Measurements from ENCODE around the gene FTSJ1. TPM values are rescaled to one million over a fixed set of nuclear protein-coding genes. Genes with fewer than 3 reads are reported as not detected.
A peak's percentile ranks its signal among the peaks of the same experiment; 100 is the strongest.
"Not testable (repeated sequence)": the region's sequence is repeated elsewhere in the genome, so short reads cannot be mapped to it uniquely, and the experiment has no call there.

FTSJ1 gene
- total and polyA plus RNA-seq, 7 donors = 15.6 to 39.9 (median 26.9) TPM

- no peak for DNase-seq
- no peaks in the 10 kb centered on the region for H3K4me1 ChIP-seq
- peaks cover 0 to 7% (median 0%) of the 10 kb centered on the region in 4 donors for H3K36me3 ChIP-seq
- WGBS, 2 donors = 76 to 88% methylated on average over 5 of the region's 5 CpGs
- H3K4me3 ChIP-seq = no peak overlapping the region
- TF ChIP-seq CTCF (IDR thresholded peaks at IDR 0.05) (no peak), POLR2A (IDR thresholded peaks at IDR 0.05) (no peak), POLR2AphosphoS5 (IDR thresholded peaks at IDR 0.05) (no peak), EP300 (IDR thresholded peaks at IDR 0.05) (no peak)
- H3K9me3 ChIP-seq = no peaks in the 10 kb centered on the region
- no peaks in the 10 kb centered on the region for H3K27me3 ChIP-seq
- no peak overlapping the region for H3K27ac ChIP-seq
- intact Hi-C loops (cut with DNase I) = no loop called here
These were observed 41.0 kb downstream of the FTSJ1 start for GRCh38 chrX:48516987-48517386.

DNA sequence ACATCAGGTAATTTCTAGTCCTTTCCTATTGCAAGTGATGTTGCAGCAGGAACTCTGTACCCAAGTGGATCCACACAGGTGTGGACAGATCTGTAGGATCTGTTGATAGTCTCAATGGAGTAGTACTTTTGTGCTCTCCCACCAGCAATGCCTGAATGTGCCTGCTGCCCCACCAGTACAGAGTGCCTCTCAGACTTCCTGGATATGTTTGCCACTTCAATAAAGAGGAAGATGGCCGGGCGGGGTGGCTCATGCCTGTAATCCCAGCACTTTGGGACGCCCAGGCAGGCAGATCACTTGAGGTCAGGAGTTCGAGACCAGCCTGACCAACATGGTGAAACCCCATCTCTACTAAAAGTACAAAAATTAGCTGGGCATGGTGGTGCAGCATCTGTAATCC lies 43.5 kb downstream of the FTSJ1 start:
- H3K4me3 ChIP-seq; H3K36me3 ChIP-seq; DNase-seq; H3K9me3 ChIP-seq; H3K27ac ChIP-seq; intact Hi-C loops (cut with DNase I); H3K4me1 ChIP-seq; H3K27me3 ChIP-seq: not testable (repeated sequence)
- WGBS, 2 donors = 60 to 63% methylated on average over 4 of the region's 4 CpGs

DNA sequence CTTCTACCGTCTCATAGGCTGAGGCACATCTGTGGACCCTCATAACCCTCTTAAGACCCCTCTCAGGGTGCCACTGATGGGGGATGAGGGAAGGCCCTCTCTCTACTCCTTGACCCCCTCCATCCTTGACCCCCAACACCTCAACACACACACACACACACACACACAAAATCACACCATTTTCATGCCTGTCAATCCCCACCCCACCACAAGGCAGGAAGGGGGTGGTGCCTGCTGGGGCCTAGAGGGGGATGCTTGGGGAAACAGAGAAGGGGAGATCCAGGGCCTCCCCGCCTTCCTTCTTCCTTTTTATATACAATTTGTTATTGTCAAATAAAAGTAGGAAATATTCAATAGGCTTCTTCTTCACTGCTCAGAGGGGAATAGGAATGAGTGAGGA lies 44.5 kb downstream of the FTSJ1 start:
- H3K4me3 ChIP-seq = no peak overlapping the region
- peaks cover 0 to 7% (median 0%) of the 10 kb centered on the region in 4 donors for H3K36me3 ChIP-seq
- no peak for DNase-seq
- H3K9me3 ChIP-seq = no peaks in the 10 kb centered on the region
- H3K4me1 ChIP-seq = no peaks in the 10 kb centered on the region
- no peak for TF ChIP-seq POLR2AphosphoS5 (IDR thresholded peaks at IDR 0.05)
- TF ChIP-seq EP300 (IDR thresholded peaks at IDR 0.05) = no peak
- TF ChIP-seq CTCF (IDR thresholded peaks at IDR 0.05) = no peak
- TF ChIP-seq POLR2A (IDR thresholded peaks at IDR 0.05) = no peak
- H3K27ac ChIP-seq = no peak overlapping the region
- WGBS, 2 donors = 82 to 89% methylated on average over 2 of the region's 2 CpGs
- H3K27me3 ChIP-seq = no peaks in the 10 kb centered on the region
- intact Hi-C loops (cut with DNase I) = no loop called here

GRCh38 chrX:48520976-48521352 lies 45.0 kb downstream of the FTSJ1 start:
- Histone ChIP-seq H3K4me1 (no peaks in the 10 kb centered on the region), H3K9me3 (no peaks in the 10 kb centered on the region), H3K27me3 (no peaks in the 10 kb centered on the region), H3K4me3 (peak overlapping the region in 3 of 4 donors; percentile 58 to 60 (median 59)), H3K36me3 (peaks cover 0 to 2% (median 0%) of the 10 kb centered on the region in 4 donors), H3K27ac (peak overlapping the region; percentile 77 to 84 (median 82))
- intact Hi-C loops (cut with DNase I) = no loop called here
- DNase-seq = no peak
- 37 to 38% methylated on average over 2 of the region's 2 CpGs for WGBS, 2 donors
- TF ChIP-seq CTCF (IDR thresholded peaks at IDR 0.05) (no peak), EP300 (IDR thresholded peaks at IDR 0.05) (no peak), POLR2A (IDR thresholded peaks at IDR 0.05) (no peak), POLR2AphosphoS5 (IDR thresholded peaks at IDR 0.05) (no peak)

- Histone ChIP-seq H3K4me3 (peak within 1 kb of the TSS; percentile 41 to 60 (median 58)), H3K4me1 (no peaks in the 10 kb centered on the region), H3K9me3 (no peaks in the 10 kb centered on the region), H3K27ac (peak within 1 kb of the TSS; percentile 77 to 84 (median 82)), H3K27me3 (no peaks in the 10 kb centered on the region), H3K36me3 (no peaks in the 10 kb centered on the region)
- 0% methylated on average over 66 of the region's 66 CpGs for WGBS, 2 donors
- DNase-seq = peak; percentile 93
- intact Hi-C loops (cut with DNase I) = no loop called here
- TF ChIP-seq POLR2A (IDR thresholded peaks at IDR 0.05) (peak in 1 of 2 donors; percentile 55), POLR2AphosphoS5 (IDR thresholded peaks at IDR 0.05) (peak; percentile 46 to 74 (median 62)), CTCF (IDR thresholded peaks at IDR 0.05) (no peak)
These were observed 45.6 kb downstream of the FTSJ1 start, which contains the start of gene EBP for GRCh38 chrX:48521353-48522243. Gene EBP (plus strand): TSS chrX:48521808. CDS start chrX:48523772, 1,964 bp downstream.

All from sigmoid colon (tissue), 7 donors.